Central memory CD4-positive, alpha-beta T cell (primary cell): ENCODE data around the gene DHX34.
"Not testable (repeated sequence)": the region's sequence is repeated elsewhere in the genome, so short reads cannot be mapped to it uniquely, and the experiment has no call there.

Source experiments
- DNase-seq: peaks from one replicate; pipeline ENCODE4 v3.0.0; 2022

The DHX34 gene

GRCh38 chr19:47324502-47324901 is 24.6 kb upstream of the DHX34 start:
- DNase-seq, result no peak

GRCh38 chr19:47330466-47330869 is 18.6 kb upstream of the DHX34 start:
- no peak for DNase-seq

GRCh38 chr19:47331490-47331889 is 17.6 kb upstream of the DHX34 start:
- no peak for DNase-seq

DNA sequence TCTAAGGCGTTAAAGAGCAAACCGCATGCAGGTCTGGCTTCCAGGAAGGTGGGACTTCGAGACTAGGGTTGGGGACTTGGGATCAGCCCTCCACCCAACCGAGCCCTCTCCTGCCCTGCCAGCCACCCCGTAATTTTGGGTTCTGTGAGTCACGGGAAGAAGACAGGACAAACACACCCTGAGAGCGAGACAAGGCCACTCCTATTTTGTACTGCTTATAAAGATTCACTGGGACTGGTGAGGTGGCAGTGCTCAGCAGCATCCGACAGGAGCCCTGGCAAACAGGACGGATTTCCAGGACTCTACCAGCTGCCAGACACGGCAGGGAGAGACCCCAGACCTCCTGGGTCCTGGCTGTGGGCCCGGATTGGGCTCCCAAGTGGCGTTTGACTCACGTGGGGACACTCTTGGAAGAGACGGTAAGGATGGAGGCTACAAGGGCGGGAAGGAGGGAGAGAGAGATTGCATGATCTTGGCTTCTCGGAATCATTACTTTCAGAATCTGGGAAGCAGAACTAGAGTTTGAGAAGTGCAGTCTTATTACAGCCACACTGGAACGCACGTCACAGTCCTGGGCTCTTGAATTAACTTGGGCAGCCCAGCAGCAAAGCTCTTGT is 17.1 kb upstream of the DHX34 start, which contains the start of gene C5AR2:
Gene C5AR2 (plus strand): TSS at position 245 of the 617 bp plus-strand sequence. CDS start 8,625 bp downstream, outside the sequence.
- no peak for DNase-seq

GRCh38 chr19:47336765-47337718 is 12.1 kb upstream of the DHX34 start:
- not testable (repeated sequence) for DNase-seq

GRCh38 chr19:47339196-47339880 is 9.8 kb upstream of the DHX34 start:
- DNase-seq, result no peak

GRCh38 chr19:47340477-47341208 is 8.5 kb upstream of the DHX34 start:
- DNase-seq, result no peak

- no peak for DNase-seq
Observed at GRCh38 chr19:47341734-47342133, 7.4 kb upstream of the DHX34 start.

GRCh38 chr19:47343194-47343802 is 5.8 kb upstream of the DHX34 start:
- DNase-seq, result no peak

DNA sequence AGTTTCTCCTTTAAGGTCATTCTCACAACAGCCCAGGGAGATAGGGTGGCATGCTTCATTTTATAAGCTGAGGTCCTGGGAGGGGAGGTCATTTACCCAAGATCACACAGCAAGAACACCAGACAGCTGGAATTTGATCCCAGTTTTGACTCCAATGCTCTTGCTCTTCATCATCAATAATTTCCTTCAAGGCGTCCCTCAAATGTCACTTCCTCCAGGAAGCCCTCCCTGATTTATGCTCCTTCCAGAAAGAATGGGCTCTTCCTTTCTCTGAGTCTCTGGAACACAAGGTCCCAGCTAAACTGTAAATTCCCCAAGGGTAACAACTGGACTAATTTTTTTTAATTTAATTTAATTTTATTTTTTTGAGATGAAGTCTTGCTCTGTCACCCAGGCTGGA is 4.7 kb upstream of the DHX34 start:
- DNase-seq, result no peak

- DNase-seq, result not testable (repeated sequence)
Observed at GRCh38 chr19:47346024-47346423, 3.1 kb upstream of the DHX34 start.

- no peak for DNase-seq
Observed at GRCh38 chr19:47350630-47351029, 1.5 kb downstream of the DHX34 start.

DNA sequence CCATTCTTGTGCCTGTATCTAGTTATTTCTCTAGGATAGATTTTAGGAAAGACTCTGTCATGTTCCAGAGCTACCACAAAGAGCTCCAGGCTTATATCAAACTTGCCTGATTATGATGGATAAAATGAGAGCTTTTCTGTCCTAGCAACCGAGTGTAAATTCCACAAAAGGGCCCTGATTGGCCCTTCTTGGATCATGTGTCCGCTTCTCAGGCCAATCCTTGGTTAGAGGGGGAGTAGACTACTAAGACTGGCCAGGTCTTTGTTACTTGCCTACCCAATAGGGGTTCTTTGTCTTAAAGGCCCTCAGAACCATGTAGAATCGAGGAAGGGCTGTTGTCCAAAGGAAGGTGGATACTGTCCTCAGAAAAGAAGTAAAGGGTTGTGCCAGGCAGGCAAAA is 2.4 kb downstream of the DHX34 start:
- DNase-seq, result no peak

GRCh38 chr19:47352095-47352494 is 3.0 kb downstream of the DHX34 start:
- no peak for DNase-seq

DNA sequence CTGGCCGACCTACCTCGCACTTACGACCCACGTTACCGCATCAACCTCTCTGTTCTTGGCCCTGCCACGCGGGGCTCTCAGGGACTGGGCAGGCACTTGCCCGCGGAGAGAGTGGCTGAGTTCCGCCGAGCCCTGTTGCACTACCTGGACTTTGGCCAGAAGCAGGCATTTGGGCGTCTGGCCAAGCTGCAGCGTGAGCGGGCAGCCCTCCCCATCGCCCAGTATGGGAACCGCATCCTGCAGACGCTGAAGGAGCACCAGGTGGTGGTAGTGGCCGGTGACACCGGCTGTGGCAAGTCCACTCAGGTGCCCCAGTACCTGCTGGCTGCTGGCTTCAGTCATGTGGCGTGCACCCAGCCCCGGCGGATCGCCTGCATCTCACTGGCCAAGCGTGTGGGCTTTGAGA is 4.2 kb downstream of the DHX34 start:
- no peak for DNase-seq

GRCh38 chr19:47356900-47357299 is 7.8 kb downstream of the DHX34 start:
- DNase-seq, result no peak

DNA sequence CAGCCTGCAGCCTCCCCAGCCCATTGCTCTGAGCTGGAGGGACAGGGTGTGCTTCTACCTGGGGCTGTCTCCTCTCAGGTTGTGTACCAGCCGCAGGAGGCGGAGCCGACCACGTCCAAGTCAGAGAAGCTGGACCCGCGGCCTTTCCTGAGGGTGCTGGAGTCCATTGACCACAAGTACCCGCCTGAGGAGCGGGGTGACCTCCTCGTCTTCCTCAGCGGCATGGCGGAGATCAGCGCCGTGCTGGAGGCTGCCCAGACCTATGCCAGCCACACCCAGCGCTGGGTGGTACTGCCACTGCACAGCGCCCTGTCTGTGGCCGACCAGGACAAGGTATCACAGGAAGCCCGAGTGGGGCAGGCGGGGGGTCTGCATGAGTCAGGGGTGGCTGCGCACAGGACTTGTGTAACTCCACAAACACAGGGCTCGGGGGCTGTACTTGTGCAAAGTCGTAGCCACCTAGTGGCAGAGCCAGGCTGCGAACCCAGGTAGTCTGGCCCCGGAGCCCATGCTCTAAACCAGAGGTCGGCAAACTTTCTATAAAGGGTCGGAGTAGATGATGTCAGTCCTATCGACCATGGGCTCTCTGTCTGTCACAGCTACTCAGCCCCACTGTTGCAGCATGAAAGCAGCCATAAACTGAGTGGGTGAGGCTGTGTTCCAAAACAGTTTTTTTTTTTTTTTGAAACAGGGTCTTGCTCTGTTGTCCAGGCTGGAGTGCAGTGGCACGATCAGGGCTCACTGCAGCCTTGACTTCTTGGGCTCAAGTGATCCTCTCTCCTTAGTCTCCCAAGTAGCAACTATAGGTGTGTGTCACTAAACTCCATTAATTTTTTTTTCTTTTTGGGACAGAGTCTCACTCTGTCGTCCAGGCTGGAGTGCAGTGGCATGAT is 8.9 kb downstream of the DHX34 start:
- DNase-seq, result no peak

GRCh38 chr19:47358936-47359335 is 9.8 kb downstream of the DHX34 start:
- no peak for DNase-seq

DNA sequence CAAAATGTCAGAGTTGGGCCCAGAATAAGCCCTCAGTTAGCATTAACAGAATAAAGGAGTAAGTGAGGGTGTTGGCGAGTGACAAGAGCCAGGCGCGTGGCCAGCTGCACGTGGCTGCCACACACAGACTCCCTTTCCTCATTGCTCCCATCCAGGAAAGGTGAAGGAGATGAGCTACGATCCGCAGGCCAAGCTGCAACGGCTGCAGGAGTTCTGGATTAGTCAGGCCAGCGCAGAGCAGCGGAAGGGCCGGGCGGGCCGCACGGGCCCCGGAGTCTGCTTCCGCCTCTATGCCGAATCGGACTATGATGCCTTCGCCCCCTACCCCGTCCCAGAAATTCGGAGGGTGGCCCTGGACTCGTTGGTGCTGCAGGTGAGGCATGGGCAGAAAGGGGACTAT is 13.2 kb downstream of the DHX34 start:
- DNase-seq, result no peak

- no peak for DNase-seq
Observed at GRCh38 chr19:47363758-47364531, 14.8 kb downstream of the DHX34 start.
